Glutamatergic neuron (in vitro differentiated cells): ENCODE data around the gene SNX20. TPM values are rescaled to one million over a fixed set of nuclear protein-coding genes. Genes with fewer than 3 reads are reported as not detected.

Source experiments
- DNase-seq: peaks from one replicate; pipeline ENCODE4 v3.0.0; 2022
- H3K27ac Mint-ChIP-seq: one replicate; pipeline ENCODE4 v1.8.0; 2020; ENCODE audit warnings: mild to moderate bottlenecking, mixed read lengths, inconsistent platforms; ENCODE audit not compliant: unreplicated experiment
- H3K27me3 Mint-ChIP-seq: one replicate; pipeline ENCODE4 v1.8.0; 2020; ENCODE audit warnings: mild to moderate bottlenecking, moderate library complexity, mixed read lengths, inconsistent platforms; ENCODE audit not compliant: unreplicated experiment
- H3K36me3 Mint-ChIP-seq: one replicate; pipeline ENCODE4 v1.8.0; 2020; ENCODE audit warnings: mild to moderate bottlenecking, mixed read lengths, inconsistent platforms; ENCODE audit not compliant: unreplicated experiment
- H3K4me1 Mint-ChIP-seq: one replicate; pipeline ENCODE4 v1.8.0; 2020; ENCODE audit warnings: mild to moderate bottlenecking, low read depth, mixed read lengths, inconsistent platforms; ENCODE audit not compliant: unreplicated experiment
- H3K4me3 Mint-ChIP-seq: one replicate; pipeline ENCODE4 v1.8.0; 2020; ENCODE audit warnings: mild to moderate bottlenecking, mixed read lengths, inconsistent platforms; ENCODE audit not compliant: unreplicated experiment
- H3K9me3 Mint-ChIP-seq: one replicate; pipeline ENCODE4 v1.8.0; 2020; ENCODE audit warnings: mild to moderate bottlenecking, moderate library complexity, mixed read lengths, inconsistent platforms; ENCODE audit not compliant: unreplicated experiment
- CTCF ChIP-seq: fragments of 200-600 bp; sonication (generic); IDR thresholded peaks from one replicate; pipeline ENCODE4 v1.5.0; 2021; ENCODE audit not compliant: partially characterized antibody, unreplicated experiment
- total RNA-seq: library from RNA; stranded (reverse); fragmentation: NEBNext Ultra II Directional; extraction: Animal tissue kit (Norgen Biotek cat#: 25700); gene quantifications from one replicate; pipeline ENCODE4 v1.2.1, GENCODE V29; 2021; ENCODE audit not compliant: unreplicated experiment

The SNX20 gene
- total RNA-seq, 1 donor from 2014 or later: not detected

GRCh38 chr16:50643192-50643591 is 37.9 kb downstream of the SNX20 start:
- Mint-ChIP-seq H3K27me3 (peaks cover 4% of the 10 kb centered on the region), H3K9me3 (peaks cover 1% of the 10 kb centered on the region), H3K4me3 (no peak overlapping the region), H3K36me3 (peaks cover 6% of the 10 kb centered on the region), H3K4me1 (peaks cover 15% of the 10 kb centered on the region), H3K27ac (no peak overlapping the region)
- TF ChIP-seq CTCF: no peak
- no peak for DNase-seq

- no peak for TF ChIP-seq CTCF
- Mint-ChIP-seq H3K4me1 (peaks cover 19% of the 10 kb centered on the region), H3K9me3 (peaks cover 3% of the 10 kb centered on the region), H3K27me3 (peaks cover 4% of the 10 kb centered on the region), H3K27ac (no peak overlapping the region), H3K4me3 (no peak overlapping the region), H3K36me3 (peaks cover 6% of the 10 kb centered on the region)
- DNase-seq: no peak
Observed at GRCh38 chr16:50642349-50642748, 38.8 kb downstream of the SNX20 start.

GRCh38 chr16:50641818-50642187 is 39.3 kb downstream of the SNX20 start:
- H3K27me3 Mint-ChIP-seq: peaks cover 4% of the 10 kb centered on the region
- TF ChIP-seq CTCF: no peak
- DNase-seq: no peak
- H3K9me3 Mint-ChIP-seq: peaks cover 7% of the 10 kb centered on the region
- H3K4me1 Mint-ChIP-seq: peaks cover 23% of the 10 kb centered on the region
- H3K4me3 Mint-ChIP-seq: no peak overlapping the region
- peaks cover under 1% of the 10 kb centered on the region for H3K36me3 Mint-ChIP-seq
- H3K27ac Mint-ChIP-seq: no peak overlapping the region

- no peak for DNase-seq
- peaks cover 4% of the 10 kb centered on the region for H3K27me3 Mint-ChIP-seq
- peaks cover 26% of the 10 kb centered on the region for H3K4me1 Mint-ChIP-seq
- H3K9me3 Mint-ChIP-seq: peaks cover 7% of the 10 kb centered on the region
- H3K27ac Mint-ChIP-seq: no peak overlapping the region
- no peak overlapping the region for H3K4me3 Mint-ChIP-seq
- H3K36me3 Mint-ChIP-seq: no peaks in the 10 kb centered on the region
- TF ChIP-seq CTCF: no peak
Observed at GRCh38 chr16:50640919-50641817, 39.9 kb downstream of the SNX20 start.

GRCh38 chr16:50640391-50640790 is 40.7 kb downstream of the SNX20 start:
- Mint-ChIP-seq H3K4me1 (peaks cover 23% of the 10 kb centered on the region), H3K9me3 (peaks cover 7% of the 10 kb centered on the region), H3K4me3 (no peak overlapping the region), H3K27me3 (peaks cover 4% of the 10 kb centered on the region), H3K27ac (no peak overlapping the region), H3K36me3 (no peaks in the 10 kb centered on the region)
- no peak for DNase-seq
- no peak for TF ChIP-seq CTCF
